ENCODE data around the gene LPP.

GRCh38 chr3:188491276-188491687, 337.3 kb downstream of the LPP start:
- TF ChIP-seq CTCF (optimal IDR thresholded peaks at IDR 0.05 in 1 of 3, IDR thresholded peaks at IDR 0.05 in 1 of 3, conservative IDR thresholded peaks at IDR 0.05 in 1 of 3; ENCODE audit: extremely low read depth in 1 of 3, insufficient read depth in 2 of 3, low read length in 3 of 3), result no peak
- TF ChIP-seq EZH2 (IDR thresholded peaks at IDR 0.05; ENCODE audit: low read length), result no peak

Measured in keratinocyte (primary cell).